Endothelial cell (in vitro differentiated cells): ENCODE measurements around the gene RPTOR. TPM values are rescaled to one million over a fixed set of nuclear protein-coding genes. Genes with fewer than 3 reads are reported as not detected.

Experiments
- DNase-seq: peaks from one replicate; pipeline ENCODE4 v3.0.0; 2021; ENCODE audit warnings: low spot score
- H3K27ac Mint-ChIP-seq: one replicate; pipeline ENCODE4 v1.8.0; 2021; ENCODE audit warnings: mixed read lengths, inconsistent platforms; ENCODE audit not compliant: unreplicated experiment
- H3K27me3 Mint-ChIP-seq: one replicate; pipeline ENCODE4 v1.8.0; 2021; ENCODE audit warnings: mild to moderate bottlenecking, moderate library complexity, mixed read lengths, inconsistent platforms; ENCODE audit not compliant: unreplicated experiment
- H3K36me3 Mint-ChIP-seq: one replicate; pipeline ENCODE4 v1.8.0; 2021; ENCODE audit warnings: mild to moderate bottlenecking, low read depth, mixed read lengths, inconsistent platforms; ENCODE audit not compliant: unreplicated experiment
- H3K4me1 Mint-ChIP-seq: one replicate; pipeline ENCODE4 v1.8.0; 2021; ENCODE audit warnings: mild to moderate bottlenecking, mixed read lengths, inconsistent platforms; ENCODE audit not compliant: unreplicated experiment
- H3K4me3 Mint-ChIP-seq: one replicate; pipeline ENCODE4 v1.8.0; 2021; ENCODE audit warnings: mild to moderate bottlenecking, mixed read lengths, inconsistent platforms; ENCODE audit not compliant: unreplicated experiment
- H3K9me3 Mint-ChIP-seq: one replicate; pipeline ENCODE4 v1.8.0; 2021; ENCODE audit warnings: mixed read lengths, inconsistent platforms; ENCODE audit not compliant: unreplicated experiment
- total RNA-seq: library from RNA; stranded (reverse); fragmentation: NEBNext Ultra II Directional; extraction: Animal tissue kit (Norgen Biotek cat#: 25700); gene quantifications from one replicate; pipeline ENCODE4 v1.2.1, GENCODE V29; 2021; ENCODE audit not compliant: unreplicated experiment
- TF ChIP-seq, protein P1 (sequence below): fragments of 200-600 bp; sonication (generic); IDR thresholded peaks from one replicate; pipeline ENCODE4 v1.5.0; 2021; ENCODE audit warnings: antibody characterized with exemption; ENCODE audit not compliant: unreplicated experiment

The RPTOR gene
- total RNA-seq, 1 donor from 2014 or later = 36.7 TPM

DNA sequence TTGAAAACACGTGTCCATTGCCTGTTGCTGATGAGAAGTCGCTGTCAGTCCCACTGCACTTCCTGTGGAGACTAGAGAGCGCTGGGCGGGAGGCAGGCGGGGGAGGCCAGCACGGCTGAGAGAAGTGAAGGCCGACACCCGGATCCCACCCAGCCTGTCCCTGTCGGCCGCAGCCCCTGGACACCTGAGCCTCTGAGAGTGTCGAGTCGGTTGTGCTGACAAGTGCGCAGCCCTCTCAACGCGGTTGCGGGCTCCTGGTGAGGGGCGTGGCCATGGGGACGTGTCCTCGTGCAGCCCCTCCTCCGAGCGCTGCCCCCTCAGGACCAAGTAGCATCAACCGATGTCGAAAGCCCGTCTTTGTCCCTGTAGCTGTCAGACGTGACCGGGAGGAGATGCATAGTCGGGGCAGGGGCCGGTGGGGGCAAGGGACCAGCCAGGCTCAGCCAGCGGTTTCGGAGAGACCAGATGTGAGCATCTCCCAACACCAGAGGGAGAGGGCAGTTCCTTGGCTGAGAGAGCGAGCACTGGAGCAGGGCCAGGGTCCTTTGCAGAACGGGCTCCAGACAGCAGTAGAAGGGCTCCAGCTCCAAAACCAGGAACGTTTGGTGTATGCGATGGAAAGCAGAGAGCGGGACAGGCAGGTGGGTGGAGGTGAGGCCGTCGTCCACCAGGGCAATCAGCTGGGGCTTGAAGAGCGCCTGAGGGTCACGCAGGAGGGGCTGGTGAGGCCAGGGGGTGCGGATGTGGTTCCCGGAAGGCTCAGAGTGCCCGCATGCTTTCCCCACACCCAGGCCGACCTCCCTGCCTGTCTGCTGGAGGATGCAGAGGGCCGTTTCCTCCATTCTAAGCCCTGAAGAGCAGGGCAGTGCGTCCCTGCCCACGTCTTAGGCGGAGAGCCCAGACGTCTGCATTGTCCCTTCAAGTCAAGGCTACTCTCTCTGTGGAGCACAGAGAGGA lies 403.7 kb downstream of the RPTOR start:
- H3K27ac Mint-ChIP-seq = no peak overlapping the region
- H3K36me3 Mint-ChIP-seq = peaks cover 32% of the 10 kb centered on the region
- peaks cover 6% of the 10 kb centered on the region for H3K4me1 Mint-ChIP-seq
- no peaks in the 10 kb centered on the region for H3K9me3 Mint-ChIP-seq
- TF ChIP-seq, protein P1, sequence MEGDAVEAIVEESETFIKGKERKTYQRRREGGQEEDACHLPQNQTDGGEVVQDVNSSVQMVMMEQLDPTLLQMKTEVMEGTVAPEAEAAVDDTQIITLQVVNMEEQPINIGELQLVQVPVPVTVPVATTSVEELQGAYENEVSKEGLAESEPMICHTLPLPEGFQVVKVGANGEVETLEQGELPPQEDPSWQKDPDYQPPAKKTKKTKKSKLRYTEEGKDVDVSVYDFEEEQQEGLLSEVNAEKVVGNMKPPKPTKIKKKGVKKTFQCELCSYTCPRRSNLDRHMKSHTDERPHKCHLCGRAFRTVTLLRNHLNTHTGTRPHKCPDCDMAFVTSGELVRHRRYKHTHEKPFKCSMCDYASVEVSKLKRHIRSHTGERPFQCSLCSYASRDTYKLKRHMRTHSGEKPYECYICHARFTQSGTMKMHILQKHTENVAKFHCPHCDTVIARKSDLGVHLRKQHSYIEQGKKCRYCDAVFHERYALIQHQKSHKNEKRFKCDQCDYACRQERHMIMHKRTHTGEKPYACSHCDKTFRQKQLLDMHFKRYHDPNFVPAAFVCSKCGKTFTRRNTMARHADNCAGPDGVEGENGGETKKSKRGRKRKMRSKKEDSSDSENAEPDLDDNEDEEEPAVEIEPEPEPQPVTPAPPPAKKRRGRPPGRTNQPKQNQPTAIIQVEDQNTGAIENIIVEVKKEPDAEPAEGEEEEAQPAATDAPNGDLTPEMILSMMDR = no peak
- peaks cover 5% of the 10 kb centered on the region for H3K27me3 Mint-ChIP-seq
- DNase-seq = no peak
- no peak overlapping the region for H3K4me3 Mint-ChIP-seq

DNA sequence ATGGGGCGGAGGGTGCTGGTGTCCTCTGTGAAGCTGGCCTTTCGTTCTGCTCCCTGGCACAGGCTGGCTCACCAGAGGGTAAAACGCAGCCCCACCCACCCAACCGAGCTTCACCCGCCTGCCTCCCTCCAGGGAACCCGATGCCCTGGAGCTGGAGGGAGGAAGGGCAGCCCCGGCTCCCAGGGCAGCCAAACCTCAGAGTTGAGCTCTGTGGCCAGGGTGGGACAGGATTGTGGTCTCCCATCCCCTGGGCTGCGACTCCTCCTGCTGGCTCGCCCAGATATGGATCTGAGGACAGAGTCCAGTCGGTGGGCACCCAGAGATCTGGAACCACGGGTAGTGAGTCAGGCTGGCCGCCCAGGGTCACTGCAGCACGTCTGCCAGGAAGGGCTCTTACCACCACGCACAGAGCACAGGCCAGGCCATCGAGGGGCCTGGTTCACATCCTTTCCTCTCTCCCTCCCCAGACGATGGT lies 404.4 kb downstream of the RPTOR start:
- peaks cover 32% of the 10 kb centered on the region for H3K36me3 Mint-ChIP-seq
- H3K27me3 Mint-ChIP-seq = peaks cover 5% of the 10 kb centered on the region
- no peak overlapping the region for H3K27ac Mint-ChIP-seq
- TF ChIP-seq, protein P1 = no peak
- peaks cover 6% of the 10 kb centered on the region for H3K4me1 Mint-ChIP-seq
- no peak overlapping the region for H3K4me3 Mint-ChIP-seq
- no peak for DNase-seq
- H3K9me3 Mint-ChIP-seq = no peaks in the 10 kb centered on the region

DNA sequence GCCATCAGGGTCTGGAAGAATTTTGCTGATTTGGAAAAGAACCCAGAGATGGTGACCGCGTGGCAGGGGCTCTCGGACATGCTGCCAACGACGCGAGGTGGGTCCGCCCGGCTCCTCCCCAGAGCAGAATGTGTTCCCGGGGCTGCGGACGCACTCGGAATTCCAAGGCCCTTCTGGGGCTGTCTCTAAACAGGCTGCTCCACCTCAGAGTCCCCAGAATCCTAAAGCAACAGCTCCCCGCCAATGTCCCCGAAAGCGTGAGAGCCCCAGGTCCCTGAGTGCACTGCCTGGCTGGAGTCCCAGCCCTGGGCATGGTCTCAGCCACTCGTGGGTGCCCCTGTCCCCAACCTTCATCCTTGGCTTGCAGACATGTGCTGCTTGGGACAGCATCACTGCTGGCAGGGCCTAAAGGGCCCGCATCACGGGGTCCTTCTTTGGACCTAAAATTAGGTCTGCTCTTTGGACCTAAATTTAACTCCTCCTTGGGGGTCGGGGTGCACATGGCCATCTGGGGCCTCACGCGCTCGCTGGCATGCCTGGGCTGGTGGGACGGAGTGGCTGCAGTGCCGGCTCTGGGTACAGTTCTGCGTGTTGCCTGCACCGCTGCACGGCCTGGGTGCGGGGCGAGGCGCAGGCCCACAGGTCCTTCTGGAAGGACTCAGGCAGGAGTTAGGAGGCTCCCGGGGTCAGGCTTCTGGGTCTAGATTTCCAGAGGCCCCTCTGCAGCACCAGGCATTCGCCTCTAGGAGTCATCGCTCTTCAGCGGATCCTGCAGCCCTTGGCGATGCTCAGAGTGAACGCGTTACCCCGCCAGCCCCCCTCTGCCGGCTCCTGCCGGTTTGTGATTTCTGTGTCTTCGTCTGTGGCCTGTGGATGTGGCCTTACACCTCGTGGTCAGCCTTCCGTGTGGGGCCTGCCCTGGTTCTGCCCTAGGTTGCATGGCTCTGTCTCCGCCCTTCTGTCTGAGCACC lies 405.1 kb downstream of the RPTOR start:
- H3K27ac Mint-ChIP-seq = no peak overlapping the region

DNA sequence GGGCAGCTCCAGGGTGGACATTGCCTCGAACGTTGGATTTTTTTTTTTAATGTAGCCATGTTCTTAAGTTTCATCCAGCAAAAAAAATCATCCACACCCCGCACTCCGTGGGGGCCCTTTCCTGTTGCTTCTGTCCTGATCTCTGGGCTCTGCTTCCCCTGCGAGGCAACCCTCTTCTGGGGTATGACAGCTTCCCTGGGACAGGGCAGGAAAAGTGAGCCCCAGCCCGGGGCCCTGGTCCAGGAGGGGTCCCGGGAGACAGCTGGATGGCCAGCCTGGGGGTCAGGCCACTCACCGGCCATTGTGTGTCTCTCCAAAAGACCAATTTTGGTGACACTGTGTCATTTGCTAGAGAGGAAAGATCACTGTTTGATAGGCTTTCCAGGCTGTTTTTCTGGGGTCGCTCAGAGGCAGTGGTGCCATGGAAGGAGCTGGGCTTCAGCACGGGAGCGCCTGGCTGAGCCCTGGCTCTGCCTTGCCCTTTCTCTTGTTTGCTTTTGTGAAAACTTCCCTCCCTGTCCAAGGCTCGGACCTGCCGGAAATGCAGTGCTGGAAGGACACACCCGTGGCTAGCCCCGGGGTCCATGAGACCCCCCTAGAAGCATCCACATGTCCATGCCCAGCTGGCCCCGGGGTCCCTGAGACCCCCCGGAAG lies 406.0 kb downstream of the RPTOR start:
- H3K4me1 Mint-ChIP-seq = peaks cover 6% of the 10 kb centered on the region
- peaks cover 37% of the 10 kb centered on the region for H3K36me3 Mint-ChIP-seq
- H3K4me3 Mint-ChIP-seq = peak overlapping the region; percentile 56
- TF ChIP-seq, protein P1 = no peak
- no peak for DNase-seq
- H3K27me3 Mint-ChIP-seq = peaks cover 5% of the 10 kb centered on the region
- H3K9me3 Mint-ChIP-seq = no peaks in the 10 kb centered on the region
- H3K27ac Mint-ChIP-seq = no peak overlapping the region

More for the DNA sequence above, 405.1 kb downstream of the RPTOR start:
- H3K9me3 Mint-ChIP-seq = no peaks in the 10 kb centered on the region
- peaks cover 6% of the 10 kb centered on the region for H3K4me1 Mint-ChIP-seq
- H3K36me3 Mint-ChIP-seq = peaks cover 28% of the 10 kb centered on the region
- peak overlapping the region; percentile 56 for H3K4me3 Mint-ChIP-seq
- DNase-seq = no peak
- peaks cover 5% of the 10 kb centered on the region for H3K27me3 Mint-ChIP-seq
- TF ChIP-seq, protein P1 = no peak
